ENCODE results near the gene FBXO24.
"Not testable (repeated sequence)": the region's sequence is repeated elsewhere in the genome, so short reads cannot be mapped to it uniquely, and the experiment has no call there.

The FBXO24 gene

GRCh38 chr7:100547872-100548271, 38.3 kb upstream of the FBXO24 start:
- peak overlapping the region; percentile 66 for H3K4me3 Mint-ChIP-seq
- H3K27me3 Mint-ChIP-seq = no peaks in the 10 kb centered on the region
- peak overlapping the region; percentile 99 for H3K27ac Mint-ChIP-seq
- H3K9me3 Mint-ChIP-seq = no peaks in the 10 kb centered on the region
- peaks cover 45% of the 10 kb centered on the region for H3K36me3 Mint-ChIP-seq (ENCODE audit: low read depth)
- H3K4me1 Mint-ChIP-seq (ENCODE audit: low read depth) = peaks cover 80% of the 10 kb centered on the region

- Mint-ChIP-seq H3K4me3 (peak overlapping the region; percentile 28), H3K4me1 (ENCODE audit: low read depth) (peaks cover 74% of the 10 kb centered on the region), H3K27ac (peak overlapping the region; percentile 99), H3K36me3 (ENCODE audit: low read depth) (peaks cover 46% of the 10 kb centered on the region)
- not testable (repeated sequence) for H3K9me3 Mint-ChIP-seq, H3K27me3 Mint-ChIP-seq
Observed at GRCh38 chr7:100548446-100548845, 37.7 kb upstream of the FBXO24 start.

GRCh38 chr7:100552532-100552931, 33.6 kb upstream of the FBXO24 start:
- Mint-ChIP-seq H3K4me1 (ENCODE audit: low read depth) (peaks cover 36% of the 10 kb centered on the region), H3K27ac (no peak overlapping the region), H3K4me3 (no peak overlapping the region), H3K27me3 (no peaks in the 10 kb centered on the region), H3K36me3 (ENCODE audit: low read depth) (peaks cover 67% of the 10 kb centered on the region), H3K9me3 (no peaks in the 10 kb centered on the region)

GRCh38 chr7:100553032-100553431, 33.1 kb upstream of the FBXO24 start:
- Mint-ChIP-seq H3K4me3 (no peak overlapping the region), H3K27me3 (no peaks in the 10 kb centered on the region), H3K9me3 (no peaks in the 10 kb centered on the region), H3K4me1 (ENCODE audit: low read depth) (peaks cover 31% of the 10 kb centered on the region), H3K27ac (no peak overlapping the region), H3K36me3 (ENCODE audit: low read depth) (peaks cover 64% of the 10 kb centered on the region)

- Mint-ChIP-seq H3K27ac (no peak overlapping the region), H3K4me1 (ENCODE audit: low read depth) (peaks cover 10% of the 10 kb centered on the region), H3K4me3 (no peak overlapping the region), H3K9me3 (no peaks in the 10 kb centered on the region), H3K27me3 (no peaks in the 10 kb centered on the region), H3K36me3 (ENCODE audit: low read depth) (peaks cover 57% of the 10 kb centered on the region)
Observed at GRCh38 chr7:100555701-100556100, 30.4 kb upstream of the FBXO24 start.

- Mint-ChIP-seq H3K4me1 (ENCODE audit: low read depth) (peaks cover 9% of the 10 kb centered on the region), H3K9me3 (no peaks in the 10 kb centered on the region), H3K27ac (peak overlapping the region; percentile 41), H3K27me3 (no peaks in the 10 kb centered on the region), H3K36me3 (ENCODE audit: low read depth) (peaks cover 56% of the 10 kb centered on the region), H3K4me3 (no peak overlapping the region)
Observed at GRCh38 chr7:100556541-100556940, 29.6 kb upstream of the FBXO24 start.

- Mint-ChIP-seq H3K36me3 (ENCODE audit: low read depth) (peaks cover 57% of the 10 kb centered on the region), H3K9me3 (no peaks in the 10 kb centered on the region), H3K27me3 (no peaks in the 10 kb centered on the region), H3K4me1 (ENCODE audit: low read depth) (peaks cover 14% of the 10 kb centered on the region), H3K27ac (peak overlapping the region; percentile 27), H3K4me3 (no peak overlapping the region)
Observed at GRCh38 chr7:100559127-100559526, 27.0 kb upstream of the FBXO24 start.

GRCh38 chr7:100561491-100562194, 24.5 kb upstream of the FBXO24 start:
- no peak overlapping the region for H3K4me3 Mint-ChIP-seq
- peaks cover 41% of the 10 kb centered on the region for H3K36me3 Mint-ChIP-seq (ENCODE audit: low read depth)
- no peak overlapping the region for H3K27ac Mint-ChIP-seq
- peaks cover 13% of the 10 kb centered on the region for H3K4me1 Mint-ChIP-seq (ENCODE audit: low read depth)
- H3K27me3 Mint-ChIP-seq = no peaks in the 10 kb centered on the region
- no peaks in the 10 kb centered on the region for H3K9me3 Mint-ChIP-seq

GRCh38 chr7:100562195-100563099, 23.7 kb upstream of the FBXO24 start:
- Mint-ChIP-seq H3K27ac (no peak overlapping the region), H3K9me3 (no peaks in the 10 kb centered on the region), H3K4me3 (no peak overlapping the region), H3K4me1 (ENCODE audit: low read depth) (peaks cover 13% of the 10 kb centered on the region), H3K27me3 (no peaks in the 10 kb centered on the region), H3K36me3 (ENCODE audit: low read depth) (peaks cover 33% of the 10 kb centered on the region)

GRCh38 chr7:100563100-100563564, 23.0 kb upstream of the FBXO24 start:
- no peaks in the 10 kb centered on the region for H3K9me3 Mint-ChIP-seq
- H3K4me3 Mint-ChIP-seq = no peak overlapping the region
- H3K27ac Mint-ChIP-seq = no peak overlapping the region
- peaks cover 30% of the 10 kb centered on the region for H3K36me3 Mint-ChIP-seq (ENCODE audit: low read depth)
- peaks cover 19% of the 10 kb centered on the region for H3K4me1 Mint-ChIP-seq (ENCODE audit: low read depth)
- no peaks in the 10 kb centered on the region for H3K27me3 Mint-ChIP-seq

GRCh38 chr7:100563809-100564400, 22.2 kb upstream of the FBXO24 start:
- no peaks in the 10 kb centered on the region for H3K9me3 Mint-ChIP-seq
- H3K27me3 Mint-ChIP-seq = no peaks in the 10 kb centered on the region
- peaks cover 30% of the 10 kb centered on the region for H3K36me3 Mint-ChIP-seq (ENCODE audit: low read depth)
- H3K4me3 Mint-ChIP-seq = no peak overlapping the region
- no peak overlapping the region for H3K27ac Mint-ChIP-seq
- peaks cover 25% of the 10 kb centered on the region for H3K4me1 Mint-ChIP-seq (ENCODE audit: low read depth)

GRCh38 chr7:100564405-100564804, 21.7 kb upstream of the FBXO24 start:
- H3K27ac Mint-ChIP-seq, H3K4me3 Mint-ChIP-seq, H3K9me3 Mint-ChIP-seq, H3K27me3 Mint-ChIP-seq: not testable (repeated sequence)
- peaks cover 26% of the 10 kb centered on the region for H3K36me3 Mint-ChIP-seq (ENCODE audit: low read depth)
- peaks cover 25% of the 10 kb centered on the region for H3K4me1 Mint-ChIP-seq (ENCODE audit: low read depth)

- Mint-ChIP-seq H3K4me1 (ENCODE audit: low read depth) (peaks cover 28% of the 10 kb centered on the region), H3K9me3 (no peaks in the 10 kb centered on the region), H3K36me3 (ENCODE audit: low read depth) (peaks cover 20% of the 10 kb centered on the region), H3K4me3 (no peak overlapping the region), H3K27me3 (no peaks in the 10 kb centered on the region), H3K27ac (no peak overlapping the region)
Observed at GRCh38 chr7:100565133-100565571, 21.0 kb upstream of the FBXO24 start.

GRCh38 chr7:100566018-100566531, 20.1 kb upstream of the FBXO24 start:
- peaks cover 35% of the 10 kb centered on the region for H3K4me1 Mint-ChIP-seq (ENCODE audit: low read depth)
- H3K27me3 Mint-ChIP-seq = no peaks in the 10 kb centered on the region
- H3K27ac Mint-ChIP-seq = peak overlapping the region; percentile 40
- no peak overlapping the region for H3K4me3 Mint-ChIP-seq
- H3K36me3 Mint-ChIP-seq (ENCODE audit: low read depth) = peaks cover 20% of the 10 kb centered on the region
- H3K9me3 Mint-ChIP-seq = no peaks in the 10 kb centered on the region

Data from stimulated activated naive CD8-positive, alpha-beta T cell treated with anti-CD3 and anti-CD28 coated beads, Interleukin-15, Interleukin-2, amounts not matched to agents 100 ng/mL and 50 ng/mL, for 24 hours (primary cell).